ENCODE measurements around the gene KDM4E. TPM values are rescaled to one million over a fixed set of nuclear protein-coding genes. Genes with fewer than 3 reads are reported as not detected.
A peak's percentile ranks its signal among the peaks of the same experiment; 100 is the strongest.
"Not testable (repeated sequence)": the region's sequence is repeated elsewhere in the genome, so short reads cannot be mapped to it uniquely, and the experiment has no call there.

KDM4E gene
- polyA plus RNA-seq, 6 donors from 2014 or later: not detected

DNA sequence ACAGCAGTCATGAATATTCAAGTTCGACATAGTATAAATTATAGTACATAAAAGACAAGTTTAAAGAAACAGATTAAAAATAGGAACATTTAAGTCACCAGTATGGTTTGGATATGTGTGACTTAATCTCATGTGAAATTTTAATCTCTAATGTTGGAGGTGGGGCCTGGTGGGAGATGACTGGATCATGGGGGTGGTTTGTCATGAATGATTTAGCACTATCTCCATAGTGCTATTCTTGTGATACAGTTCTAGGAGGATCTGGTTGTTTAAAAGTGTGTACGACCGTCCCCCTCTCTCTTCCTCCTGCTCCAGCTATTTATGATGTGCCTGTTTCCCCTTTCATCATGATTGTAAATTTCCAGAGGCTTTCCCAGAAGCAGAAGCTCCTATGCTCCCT lies 3.3 kb downstream of the KDM4E start:
- no peak overlapping the region for H3K4me3 Mint-ChIP-seq
- no peaks in the 10 kb centered on the region for H3K4me1 Mint-ChIP-seq
- H3K27ac Mint-ChIP-seq: no peak overlapping the region
- H3K36me3 Mint-ChIP-seq: no peaks in the 10 kb centered on the region
- DNase-seq (no peak), ATAC-seq (ENCODE audit: low read depth in 2 of 2) (no peak)
- peaks cover 4 to 20% (median 8%) of the 10 kb centered on the region in 3 donors for H3K27me3 Mint-ChIP-seq
- H3K9me3 Mint-ChIP-seq: no peaks in the 10 kb centered on the region

DNA sequence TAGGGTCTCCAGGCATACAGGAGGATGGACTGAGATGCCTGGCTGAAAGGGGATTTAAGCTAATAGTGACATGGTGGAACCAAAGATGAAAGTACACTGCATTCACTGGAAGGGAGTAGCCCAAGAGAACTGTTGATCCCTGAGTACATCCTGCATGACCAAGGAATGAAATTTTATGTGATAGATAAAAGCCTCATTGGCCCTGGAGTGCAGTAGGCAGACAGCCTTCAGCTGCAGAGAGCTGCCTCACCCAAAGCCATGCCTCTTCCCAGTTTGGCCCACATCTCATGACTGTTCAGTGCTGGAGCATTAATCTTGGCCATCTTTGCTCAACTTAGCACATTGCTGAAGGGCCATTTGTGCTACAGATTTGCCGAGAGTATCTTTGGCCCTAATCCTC lies 8.0 kb downstream of the KDM4E start:
- ATAC-seq (ENCODE audit: low read depth in 2 of 2) (no peak), DNase-seq (no peak)
- peaks cover 18 to 39% (median 26%) of the 10 kb centered on the region in 3 donors for H3K27me3 Mint-ChIP-seq
- peaks cover 0 to 2% of the 10 kb centered on the region in 2 donors for H3K36me3 Mint-ChIP-seq
- no peak overlapping the region for H3K27ac Mint-ChIP-seq
- no peaks in the 10 kb centered on the region for H3K9me3 Mint-ChIP-seq
- H3K4me3 Mint-ChIP-seq: no peak overlapping the region
- peaks cover 0 to 2% (median 1%) of the 10 kb centered on the region in 3 donors for H3K4me1 Mint-ChIP-seq

DNA sequence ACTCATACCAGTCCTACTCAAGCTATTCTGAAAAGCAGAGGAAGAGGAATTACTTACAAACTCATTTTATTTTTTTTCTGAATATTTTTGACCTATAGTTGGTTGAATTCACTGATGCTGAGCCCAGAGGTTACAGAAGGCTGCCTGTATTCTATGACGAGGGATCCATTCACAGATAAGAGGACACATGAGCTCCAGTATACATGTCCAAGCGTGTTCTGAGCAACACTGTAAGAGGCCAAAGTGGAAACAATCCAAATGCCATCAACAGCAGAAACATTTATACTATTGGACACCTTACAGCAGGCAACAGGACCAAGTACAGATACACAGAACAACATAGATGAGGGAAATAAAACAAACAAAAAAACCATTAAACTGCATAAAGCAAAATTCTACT lies 10.3 kb downstream of the KDM4E start:
- DNase-seq: no peak

GRCh38 chr11:95037356-95038035 lies 12.4 kb downstream of the KDM4E start:
- Mint-ChIP-seq H3K27me3 (peaks cover 32 to 54% (median 48%) of the 10 kb centered on the region in 3 donors), H3K4me3 (peak overlapping the region in 6 of 8 donors; percentile 29 to 83 (median 58))
- H3K36me3 Mint-ChIP-seq, H3K27ac Mint-ChIP-seq, H3K4me1 Mint-ChIP-seq, H3K9me3 Mint-ChIP-seq, DNase-seq: not testable (repeated sequence)
- peak; percentile 48 to 51 for ATAC-seq (ENCODE audit: low read depth in 2 of 2)

More for the DNA sequence above, 10.3 kb downstream of the KDM4E start:
- H3K36me3 Mint-ChIP-seq: peaks cover 0 to 7% of the 10 kb centered on the region in 2 donors
- H3K4me3 Mint-ChIP-seq: no peak overlapping the region
- peaks cover 0 to 5% (median 5%) of the 10 kb centered on the region in 3 donors for H3K4me1 Mint-ChIP-seq
- H3K27ac Mint-ChIP-seq: no peak overlapping the region
- H3K9me3 Mint-ChIP-seq: peaks cover 0 to 4% (median 0%) of the 10 kb centered on the region in 7 donors
- ATAC-seq (ENCODE audit: low read depth in 2 of 2): no peak
- peaks cover 22 to 48% (median 42%) of the 10 kb centered on the region in 3 donors for H3K27me3 Mint-ChIP-seq

GRCh38 chr11:95042239-95042638 lies 17.2 kb downstream of the KDM4E start:
- Mint-ChIP-seq H3K27me3 (peaks cover 31 to 55% (median 55%) of the 10 kb centered on the region in 3 donors), H3K4me3 (no peak overlapping the region), H3K9me3 (peaks cover 0 to 4% (median 0%) of the 10 kb centered on the region in 7 donors), H3K4me1 (peaks cover 0 to 5% (median 5%) of the 10 kb centered on the region in 3 donors), H3K36me3 (peaks cover 0 to 7% of the 10 kb centered on the region in 2 donors), H3K27ac (no peak overlapping the region)
- no peak for ATAC-seq (ENCODE audit: low read depth in 2 of 2)
- no peak for DNase-seq

DNA sequence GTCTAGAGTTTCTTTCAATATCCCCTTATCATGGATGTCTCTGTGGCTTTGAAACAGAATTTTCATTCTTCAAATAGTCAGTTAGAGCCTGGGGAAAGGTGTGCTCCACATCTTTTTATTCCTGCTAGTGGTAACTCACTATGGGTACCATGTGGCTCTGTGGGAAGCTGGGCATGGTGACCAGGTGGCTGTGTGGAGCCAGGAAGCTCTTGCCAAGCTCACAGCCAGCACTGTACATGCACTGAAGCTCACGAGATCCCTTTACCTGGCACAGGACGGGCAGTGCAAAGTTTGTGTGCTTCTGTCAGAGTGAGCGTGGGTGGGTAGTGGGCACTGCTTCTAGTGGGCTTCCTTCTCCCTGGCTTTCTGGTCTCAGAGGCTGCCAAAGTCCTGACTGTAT lies 17.8 kb downstream of the KDM4E start:
- Mint-ChIP-seq H3K27me3 (peaks cover 31 to 53% (median 52%) of the 10 kb centered on the region in 3 donors), H3K4me3 (no peak overlapping the region), H3K4me1 (peaks cover 0 to 5% (median 4%) of the 10 kb centered on the region in 3 donors), H3K9me3 (peaks cover 0 to 4% (median 0%) of the 10 kb centered on the region in 7 donors), H3K36me3 (peaks cover 0 to 6% of the 10 kb centered on the region in 2 donors), H3K27ac (no peak overlapping the region)
- DNase-seq (no peak), ATAC-seq (ENCODE audit: low read depth in 2 of 2) (no peak)

DNA sequence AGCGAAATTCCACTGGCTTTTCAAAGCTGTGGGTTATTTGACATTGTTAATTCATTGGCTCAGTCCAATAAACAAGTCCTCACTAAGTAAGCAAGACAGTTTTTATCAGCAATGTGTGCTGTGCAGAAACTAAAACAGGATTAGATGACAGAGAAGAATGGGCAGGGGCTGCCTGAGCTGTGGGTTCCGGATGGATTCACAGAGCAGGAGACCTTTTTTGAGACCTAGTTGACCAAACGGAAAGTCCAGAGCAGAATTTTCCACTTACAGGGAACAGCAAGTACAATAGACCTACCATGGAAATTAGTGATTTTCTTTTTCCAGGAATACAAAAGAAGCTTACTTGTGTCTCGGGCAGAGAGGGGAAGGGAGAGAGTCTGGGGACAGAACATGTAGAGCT lies 19.0 kb downstream of the KDM4E start:
- no peaks in the 10 kb centered on the region for H3K9me3 Mint-ChIP-seq
- ATAC-seq (ENCODE audit: low read depth in 2 of 2): no peak
- peaks cover 31 to 52% (median 48%) of the 10 kb centered on the region in 3 donors for H3K27me3 Mint-ChIP-seq
- DNase-seq: no peak
- no peak overlapping the region for H3K27ac Mint-ChIP-seq
- H3K4me1 Mint-ChIP-seq: no peaks in the 10 kb centered on the region
- H3K4me3 Mint-ChIP-seq: no peak overlapping the region
- H3K36me3 Mint-ChIP-seq: no peaks in the 10 kb centered on the region

DNA sequence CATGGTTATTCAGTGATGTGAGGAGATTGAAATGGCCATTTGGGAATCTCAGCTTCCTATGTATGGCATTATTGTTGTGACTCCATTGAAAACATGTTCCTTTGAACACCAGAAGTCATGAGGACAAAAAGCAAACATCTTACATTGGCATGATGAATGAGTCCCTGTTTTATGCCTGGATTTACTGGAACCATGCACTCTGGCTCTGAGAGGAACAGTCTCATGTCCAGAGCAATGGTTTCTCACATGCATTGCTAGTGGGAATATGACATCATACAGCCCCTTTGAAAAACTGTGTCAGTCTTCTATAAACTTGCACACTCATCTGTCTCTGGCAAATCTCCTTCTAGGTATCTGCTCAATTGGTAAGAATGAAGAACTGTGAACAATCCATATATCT lies 20.8 kb downstream of the KDM4E start:
- Mint-ChIP-seq H3K4me1 (no peaks in the 10 kb centered on the region), H3K4me3 (no peak overlapping the region), H3K27ac (no peak overlapping the region), H3K36me3 (no peaks in the 10 kb centered on the region), H3K27me3 (peaks cover 26 to 49% (median 44%) of the 10 kb centered on the region in 3 donors), H3K9me3 (no peaks in the 10 kb centered on the region)
- DNase-seq (no peak), ATAC-seq (ENCODE audit: low read depth in 2 of 2) (no peak)

- not testable (repeated sequence) for ATAC-seq (ENCODE audit: low read depth in 2 of 2); H3K4me3 Mint-ChIP-seq; H3K36me3 Mint-ChIP-seq; H3K4me1 Mint-ChIP-seq; H3K9me3 Mint-ChIP-seq; DNase-seq
- peak within 1 kb of the TSS in 1 of 6 donors; percentile 21 for H3K27ac Mint-ChIP-seq
- peaks cover 5 to 42% (median 42%) of the 10 kb centered on the region in 3 donors for H3K27me3 Mint-ChIP-seq
Observed at GRCh38 chr11:95049122-95049521, 24.1 kb downstream of the KDM4E start, which contains the start of gene KDM4F. Gene KDM4F (plus strand): TSS chr11:95049422.

DNA sequence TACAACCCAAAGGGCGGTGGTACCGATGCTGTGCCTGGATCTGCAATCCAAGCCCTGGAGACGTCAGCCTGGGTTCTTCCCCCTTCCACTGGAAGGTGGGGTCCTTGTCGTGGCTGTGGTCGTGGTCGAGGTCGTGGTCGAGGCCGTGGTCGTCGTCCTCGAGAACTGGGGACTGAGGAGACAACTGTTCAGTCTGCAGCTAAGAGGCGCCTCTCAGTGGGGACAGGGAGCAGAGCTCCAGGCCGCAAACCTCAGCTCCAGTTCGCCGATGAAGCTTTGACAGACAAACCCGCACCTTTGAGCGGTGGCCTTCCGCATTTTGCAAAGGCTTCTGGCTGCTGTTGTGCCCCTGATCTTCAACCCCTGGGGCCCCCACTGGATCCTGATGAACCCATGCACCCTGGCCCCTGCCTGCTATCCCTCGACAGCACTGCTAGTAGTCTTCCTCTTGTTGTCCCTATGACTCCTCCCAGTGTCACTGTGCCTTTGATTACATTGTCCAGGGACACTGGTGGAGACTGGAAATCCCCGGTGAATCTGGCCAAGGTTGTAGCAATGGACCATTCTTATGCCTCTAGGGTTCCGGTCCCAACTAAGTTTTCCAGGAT lies 25.6 kb downstream of the KDM4E start:
- H3K27me3 Mint-ChIP-seq: peaks cover 0 to 27% (median 26%) of the 10 kb centered on the region in 3 donors
- no peak for DNase-seq
- no peak overlapping the region for H3K4me3 Mint-ChIP-seq
- H3K36me3 Mint-ChIP-seq: no peaks in the 10 kb centered on the region
- H3K9me3 Mint-ChIP-seq: no peaks in the 10 kb centered on the region
- ATAC-seq (ENCODE audit: low read depth in 2 of 2): no peak
- peaks cover 7 to 13% (median 9%) of the 10 kb centered on the region in 3 donors for H3K4me1 Mint-ChIP-seq
- H3K27ac Mint-ChIP-seq: no peak overlapping the region

DNA sequence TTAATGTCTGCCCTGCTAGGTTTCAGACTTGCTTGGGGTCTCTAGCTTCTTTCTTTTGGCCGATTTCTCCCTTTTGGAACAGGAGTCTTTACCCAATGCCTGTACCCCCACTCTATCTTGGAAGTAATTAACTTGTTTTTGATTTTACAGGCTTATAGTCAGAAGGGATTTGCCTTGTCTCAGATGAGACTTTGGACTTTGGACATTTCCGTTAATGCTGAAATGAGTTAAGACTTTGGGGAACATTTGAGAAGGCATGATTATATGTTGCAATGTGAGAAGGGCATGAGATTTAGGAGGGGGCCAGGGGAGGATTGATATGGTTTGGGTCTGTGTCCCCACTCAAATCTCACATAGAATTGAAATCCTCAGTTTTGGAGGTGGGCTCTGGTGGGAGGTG lies 29.3 kb downstream of the KDM4E start:
- DNase-seq: no peak
- peaks cover 7 to 13% (median 9%) of the 10 kb centered on the region in 3 donors for H3K4me1 Mint-ChIP-seq
- H3K9me3 Mint-ChIP-seq: no peaks in the 10 kb centered on the region
- no peaks in the 10 kb centered on the region for H3K36me3 Mint-ChIP-seq
- no peak overlapping the region for H3K4me3 Mint-ChIP-seq
- H3K27me3 Mint-ChIP-seq: peaks cover 7 to 23% (median 20%) of the 10 kb centered on the region in 3 donors
- ATAC-seq (ENCODE audit: low read depth in 2 of 2): no peak
- H3K27ac Mint-ChIP-seq: no peak overlapping the region

GRCh38 chr11:95055283-95055897 lies 30.3 kb downstream of the KDM4E start:
- peaks cover 7 to 13% (median 9%) of the 10 kb centered on the region in 3 donors for H3K4me1 Mint-ChIP-seq
- DNase-seq (no peak), ATAC-seq (ENCODE audit: low read depth in 2 of 2) (peak; percentile 70 to 71)
- H3K36me3 Mint-ChIP-seq: no peaks in the 10 kb centered on the region
- H3K27ac Mint-ChIP-seq: no peak overlapping the region
- H3K4me3 Mint-ChIP-seq: no peak overlapping the region
- peaks cover 11 to 27% (median 23%) of the 10 kb centered on the region in 3 donors for H3K27me3 Mint-ChIP-seq
- no peaks in the 10 kb centered on the region for H3K9me3 Mint-ChIP-seq

DNA sequence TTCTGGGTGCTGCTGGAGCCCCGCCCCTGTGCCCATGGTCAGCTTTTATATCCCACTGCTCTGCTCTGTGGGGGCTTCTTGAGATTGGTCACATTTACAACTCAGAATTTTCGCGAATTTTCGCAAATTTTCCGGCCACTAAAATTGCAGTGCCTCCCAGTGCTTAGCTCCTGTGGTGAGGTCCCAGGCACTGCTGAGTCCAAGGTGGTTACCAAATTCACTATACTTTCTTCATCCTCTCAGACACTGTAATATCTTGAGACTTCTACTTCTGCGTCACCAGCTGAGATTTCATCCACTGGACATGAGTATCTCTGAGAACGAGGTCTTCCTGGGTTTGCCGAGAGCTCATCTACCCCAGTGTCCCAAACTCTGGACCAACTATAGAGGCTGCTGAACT lies 32.9 kb downstream of the KDM4E start:
- ATAC-seq (ENCODE audit: low read depth in 2 of 2): no peak
- no peaks in the 10 kb centered on the region for H3K36me3 Mint-ChIP-seq
- DNase-seq: no peak
- H3K4me3 Mint-ChIP-seq: no peak overlapping the region
- peaks cover 13 to 28% (median 15%) of the 10 kb centered on the region in 3 donors for H3K27me3 Mint-ChIP-seq
- peaks cover 7 to 13% (median 9%) of the 10 kb centered on the region in 3 donors for H3K4me1 Mint-ChIP-seq
- no peak overlapping the region for H3K27ac Mint-ChIP-seq
- H3K9me3 Mint-ChIP-seq: no peaks in the 10 kb centered on the region
